DMS153 (cell line): ENCODE measurements around the gene TNFSF9.
"Not testable (repeated sequence)": the region's sequence is repeated elsewhere in the genome, so short reads cannot be mapped to it uniquely, and the experiment has no call there.

ENCODE experiments used
- DNase-seq: peaks from one replicate; lab custom pipeline; 2025; lab: John Stamatoyannopoulos, UW

TNFSF9 gene

GRCh38 chr19:6508028-6508771 is 22.6 kb upstream of the TNFSF9 start:
- DNase-seq: not testable (repeated sequence)

DNA sequence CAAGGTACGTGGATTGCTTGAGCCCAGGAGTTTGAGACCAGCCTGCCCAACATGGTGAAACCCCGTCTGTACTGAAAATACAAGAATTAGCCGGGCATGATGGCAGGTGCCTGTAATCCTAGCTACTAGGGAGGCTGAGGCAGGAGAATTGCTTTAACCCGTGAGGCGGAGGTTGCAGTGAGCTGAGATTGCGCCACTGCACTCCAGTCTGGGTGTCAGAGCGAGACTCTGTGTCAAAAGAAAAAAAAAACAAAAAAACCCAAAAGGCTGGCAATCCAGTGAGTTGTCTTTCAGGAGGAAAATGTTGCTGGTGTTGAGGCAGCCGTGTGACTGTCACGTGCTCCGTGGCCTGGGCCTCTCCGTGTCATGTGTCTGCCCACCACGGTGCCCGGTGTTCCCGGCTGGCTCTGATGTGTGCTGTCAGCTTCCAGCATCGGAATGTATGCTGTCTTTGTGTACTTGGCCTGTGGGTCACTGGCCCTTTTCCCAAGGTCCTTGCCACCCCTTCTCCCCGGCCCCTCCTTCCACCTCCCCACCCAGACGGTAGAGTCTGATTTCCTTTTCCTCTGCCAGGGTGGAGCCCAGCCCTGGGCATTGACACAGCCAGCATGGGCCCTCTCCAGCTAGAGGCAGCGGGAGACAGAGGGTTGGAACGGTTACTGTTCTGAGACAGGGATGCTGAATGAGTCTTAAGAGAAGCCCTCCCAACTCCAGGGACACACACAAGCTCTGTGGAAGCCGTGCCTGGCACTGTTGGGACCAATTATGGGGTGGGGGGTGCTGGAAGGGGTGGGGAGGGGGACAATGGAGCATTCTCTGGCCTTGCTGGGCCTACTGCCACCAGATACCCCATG is 21.5 kb upstream of the TNFSF9 start:
- no peak for DNase-seq

DNA sequence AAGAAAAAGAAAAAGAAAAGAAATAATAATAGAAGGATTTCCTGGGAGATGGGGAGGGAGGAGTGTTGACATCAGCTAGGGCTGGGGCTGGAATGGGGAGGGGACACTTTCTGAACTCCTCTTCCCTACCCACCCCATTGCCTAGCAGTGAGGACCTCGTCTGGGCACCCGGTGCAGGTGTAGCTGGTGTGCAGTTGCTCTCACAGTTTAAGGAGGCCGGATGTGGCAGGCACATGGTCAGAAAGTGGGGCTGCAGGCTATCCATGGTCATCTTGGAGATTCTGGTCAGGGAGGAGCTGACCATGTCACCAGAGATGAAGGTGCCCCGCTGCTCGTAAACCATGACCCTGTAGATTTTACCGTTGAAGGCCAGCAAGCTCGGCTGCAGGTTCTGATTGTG is 20.2 kb upstream of the TNFSF9 start:
- no peak for DNase-seq

GRCh38 chr19:6514089-6514488 is 16.7 kb upstream of the TNFSF9 start:
- DNase-seq: no peak

DNA sequence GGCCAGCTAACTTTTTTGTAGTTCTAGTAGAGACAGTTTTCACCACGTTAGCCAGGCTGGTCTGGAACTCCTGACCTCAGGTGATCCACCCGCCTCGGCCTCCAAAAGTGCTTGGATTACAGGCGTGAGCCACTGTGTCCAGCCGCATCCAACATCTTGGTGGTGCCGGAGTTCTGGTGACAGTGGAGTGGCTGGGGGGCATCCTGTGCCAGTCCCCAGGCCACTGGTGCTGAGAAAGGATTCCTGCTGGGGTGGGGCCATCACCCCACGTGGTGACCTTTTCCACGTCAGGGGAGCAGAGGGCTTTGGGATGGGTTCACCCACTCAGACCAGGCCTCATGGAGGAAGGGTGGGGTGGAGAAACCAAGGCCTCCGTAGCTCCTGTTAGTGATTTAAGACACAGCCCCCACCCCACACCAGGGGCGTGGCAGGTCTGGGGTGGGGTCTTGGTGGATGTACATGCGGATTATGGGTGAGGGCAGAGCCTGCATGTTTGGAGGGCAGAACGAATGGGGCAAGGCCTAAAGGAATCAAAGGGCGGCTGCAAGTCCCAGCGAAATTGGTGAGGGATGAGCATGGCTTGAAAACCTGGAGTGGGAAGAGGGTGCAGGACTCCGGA is 15.8 kb upstream of the TNFSF9 start:
- DNase-seq: no peak

GRCh38 chr19:6516018-6516658 is 14.7 kb upstream of the TNFSF9 start:
- DNase-seq: peak; percentile 95

DNA sequence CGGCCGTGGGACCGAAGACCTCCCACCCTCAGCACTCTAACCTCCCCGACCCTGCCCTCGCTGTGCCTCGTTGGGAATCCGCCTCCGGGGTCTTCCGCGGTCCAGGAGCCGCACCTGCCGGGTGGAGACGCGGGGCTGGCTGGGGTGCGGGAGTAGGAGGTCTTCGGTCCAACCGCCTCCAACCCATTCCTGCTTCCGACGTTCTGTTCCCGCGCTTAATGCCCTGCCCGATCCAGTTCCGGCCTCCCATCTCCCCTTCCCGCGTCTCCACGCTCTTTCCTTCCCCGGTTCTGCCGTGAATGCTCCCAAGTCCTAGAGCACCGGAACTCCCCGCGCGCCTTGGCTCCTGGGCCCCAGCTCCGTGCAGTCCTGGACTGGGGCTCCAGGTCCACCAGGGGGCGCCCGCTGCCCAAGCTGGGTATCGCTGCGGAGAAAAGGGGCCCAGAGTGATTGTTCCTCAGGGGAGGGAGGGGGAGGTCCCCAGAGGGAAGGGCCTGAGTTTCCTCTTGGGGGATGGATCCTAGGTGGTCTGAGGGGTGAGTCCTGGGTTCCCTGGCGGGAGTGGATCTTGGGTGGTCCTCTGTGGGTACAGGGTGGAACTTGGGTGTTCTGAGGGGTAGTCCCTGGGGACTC is 14.1 kb upstream of the TNFSF9 start:
- DNase-seq: peak; percentile 74

DNA sequence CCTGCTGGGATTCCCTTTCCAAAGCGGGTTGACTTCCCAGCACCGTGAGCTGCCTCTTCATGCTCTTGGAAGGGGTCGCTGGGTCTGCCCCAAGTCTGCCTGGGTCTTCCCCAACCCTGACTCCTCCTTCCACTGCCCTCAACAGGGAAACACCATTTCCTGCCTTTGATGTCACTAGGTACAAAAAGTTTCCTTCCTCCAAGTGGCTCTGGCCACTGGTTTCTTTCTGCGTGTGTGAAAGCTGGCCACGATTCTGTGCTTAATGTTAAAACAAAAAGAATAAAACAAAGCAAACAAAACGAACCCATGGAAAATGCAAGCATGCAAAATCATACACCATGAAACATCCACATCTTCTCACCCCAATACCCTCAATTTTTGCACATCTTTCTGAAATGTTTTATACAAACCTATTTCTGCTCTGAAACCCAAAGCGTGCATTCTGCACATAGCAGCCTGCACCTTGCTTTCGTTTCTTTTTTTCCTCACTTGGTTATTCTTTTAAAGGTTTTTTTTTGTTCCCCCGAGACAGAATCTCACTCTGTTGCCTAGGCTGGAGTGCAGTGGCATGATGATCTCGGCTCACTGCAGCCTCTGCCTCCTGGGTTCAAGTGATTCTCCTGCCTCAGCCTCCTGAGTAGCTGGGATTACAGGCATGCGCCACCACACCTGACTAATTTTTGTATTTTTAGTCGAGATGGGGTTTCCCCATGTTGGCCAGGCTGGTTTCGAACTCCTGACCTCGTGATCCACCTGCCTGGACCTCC is 12.5 kb upstream of the TNFSF9 start:
- no peak for DNase-seq

- DNase-seq: no peak
Measured at GRCh38 chr19:6519289-6519688, 11.5 kb upstream of the TNFSF9 start.

- DNase-seq: no peak
Measured at GRCh38 chr19:6521718-6522646, 8.8 kb upstream of the TNFSF9 start.

DNA sequence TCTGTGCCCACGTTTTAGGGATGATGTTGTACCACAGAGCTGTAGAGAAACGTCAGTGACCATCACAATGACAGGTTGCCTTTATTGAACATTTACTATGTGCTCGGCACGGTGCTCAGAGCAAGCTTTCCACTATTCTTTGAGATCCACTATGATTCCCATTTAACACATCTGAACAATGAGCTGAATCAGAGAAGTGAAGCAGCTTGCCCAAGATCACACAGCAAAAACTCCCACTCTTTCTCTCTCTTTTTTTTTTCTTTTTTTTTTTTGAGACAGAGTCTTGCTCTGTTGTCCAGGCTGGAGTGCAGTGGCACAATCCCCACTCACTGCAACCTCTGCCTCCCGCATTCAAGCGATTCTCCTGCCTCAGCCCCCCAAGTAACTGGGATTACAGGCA is 8.1 kb upstream of the TNFSF9 start:
- DNase-seq: no peak

- DNase-seq: no peak
Measured at GRCh38 chr19:6524311-6524710, 6.5 kb upstream of the TNFSF9 start.

DNA sequence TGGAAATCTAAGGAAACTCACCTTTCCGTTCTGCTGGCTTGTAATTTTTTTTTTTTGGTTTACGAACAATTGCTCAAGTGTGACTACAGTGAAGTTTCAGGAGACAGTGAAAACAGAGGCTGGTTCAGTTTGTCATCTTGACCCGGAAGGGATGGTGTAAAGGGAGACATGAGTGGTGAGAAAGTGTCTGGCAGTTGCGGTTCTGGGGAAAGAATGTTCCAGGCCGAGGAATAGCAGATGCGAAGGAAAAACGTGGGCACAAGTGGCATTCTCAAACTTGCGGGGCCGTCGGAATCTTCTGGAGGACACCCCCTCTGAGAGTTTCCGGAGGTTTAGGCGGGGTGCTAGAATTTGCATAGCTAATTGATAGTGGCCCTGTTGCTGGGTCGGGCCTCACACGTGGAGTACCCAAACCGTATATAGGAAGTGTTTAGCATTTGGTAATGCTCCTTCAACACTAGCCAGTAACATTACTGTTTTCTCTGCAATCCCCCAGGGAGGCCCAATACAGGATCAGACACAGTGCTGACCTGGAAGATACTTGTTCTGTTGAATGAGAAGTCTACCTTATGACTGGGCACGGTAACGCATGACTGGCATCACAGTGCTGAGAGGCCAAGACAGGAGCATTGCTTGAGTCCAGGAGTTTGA is 2.8 kb upstream of the TNFSF9 start:
- DNase-seq: no peak

GRCh38 chr19:6528544-6529121 is 2.2 kb upstream of the TNFSF9 start:
- DNase-seq: peak; percentile 14

DNA sequence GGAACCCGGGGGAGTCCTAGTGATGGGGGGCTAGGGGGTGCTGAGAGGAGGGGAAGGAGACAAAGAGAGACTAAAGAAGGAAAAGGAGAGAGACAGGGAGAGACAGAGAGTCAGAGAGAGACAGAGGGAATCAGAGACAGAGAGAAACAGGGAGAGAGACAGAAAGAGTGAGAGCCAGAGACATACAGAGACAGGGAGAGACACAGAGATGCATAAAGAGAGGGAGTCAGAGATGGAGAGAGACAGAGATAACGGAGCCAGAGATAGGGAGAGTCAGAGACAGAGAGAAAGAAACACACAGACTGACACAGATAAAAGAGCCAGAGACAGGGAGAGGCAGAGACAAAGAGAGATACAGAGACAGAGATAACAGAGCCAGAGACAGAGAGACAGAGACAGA is 1.5 kb upstream of the TNFSF9 start:
- DNase-seq: no peak

DNA sequence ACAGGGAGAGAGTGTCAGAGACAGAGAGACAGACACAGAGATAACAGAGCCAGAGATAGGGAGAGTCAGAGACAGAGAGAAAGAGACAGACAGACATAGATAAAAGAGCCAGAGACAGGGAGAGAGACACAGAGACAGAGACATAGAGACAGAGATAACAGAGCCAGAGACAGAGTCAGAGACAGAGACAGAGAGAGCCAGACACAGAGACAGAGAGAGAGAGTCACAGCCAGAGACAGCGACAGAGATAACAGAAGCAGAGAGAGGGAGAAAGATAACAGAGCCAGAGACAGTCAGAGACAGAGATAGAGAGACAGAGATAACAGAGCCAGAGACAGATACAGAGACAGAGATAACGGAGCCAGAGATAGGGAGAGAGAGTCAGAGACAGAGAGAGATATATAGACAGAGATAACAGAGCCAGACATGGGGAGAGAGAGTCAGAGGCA is 865 bp upstream of the TNFSF9 start:
- no peak for DNase-seq

DNA sequence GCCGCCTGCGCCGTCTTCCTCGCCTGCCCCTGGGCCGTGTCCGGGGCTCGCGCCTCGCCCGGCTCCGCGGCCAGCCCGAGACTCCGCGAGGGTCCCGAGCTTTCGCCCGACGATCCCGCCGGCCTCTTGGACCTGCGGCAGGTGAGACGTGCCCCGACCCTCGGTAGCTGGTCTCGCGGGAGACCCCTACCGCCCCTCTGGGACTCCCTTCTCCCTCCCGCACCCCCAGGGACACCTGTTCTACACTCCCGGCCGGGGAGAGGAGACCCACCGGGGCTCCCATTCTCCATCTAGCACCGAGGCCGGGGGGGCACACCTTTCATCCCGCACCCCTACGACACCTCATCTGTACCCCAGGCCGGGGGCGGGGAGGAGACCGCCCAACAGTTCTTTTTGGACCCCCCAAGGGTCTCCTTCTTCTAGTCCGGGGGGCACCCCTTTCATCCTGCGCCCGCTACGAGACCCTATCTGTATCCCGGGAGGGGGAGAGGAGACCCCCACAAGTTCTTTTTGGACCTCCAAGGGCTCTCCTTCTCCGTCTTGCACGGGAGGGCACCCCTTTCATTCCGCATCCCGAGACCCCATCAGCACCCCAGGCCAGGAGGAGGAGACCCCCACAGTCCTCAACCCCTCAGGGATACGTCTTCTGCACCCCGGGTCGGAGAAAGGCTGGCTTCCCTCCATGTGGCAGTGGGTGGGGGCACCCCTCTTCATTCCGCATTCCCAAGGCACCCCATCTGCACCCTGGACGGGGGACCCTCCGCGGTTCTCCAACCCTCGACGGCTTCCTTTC is 533 bp downstream of the TNFSF9 start:
- DNase-seq: no peak

DNA sequence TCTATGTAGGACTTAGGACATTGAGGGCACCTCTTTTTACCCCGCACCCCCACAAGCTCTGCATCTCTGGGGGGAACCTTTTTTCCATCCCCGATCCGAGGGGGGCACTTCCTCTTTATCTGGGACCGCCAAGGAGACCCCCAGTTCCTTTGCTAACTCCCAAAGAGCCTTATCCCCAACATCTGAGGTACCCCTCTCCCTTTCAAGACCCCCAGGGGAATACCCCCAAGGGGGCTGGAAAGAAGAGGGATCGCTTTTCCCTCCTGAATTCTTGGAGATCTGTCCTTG is 1.1 kb downstream of the TNFSF9 start:
- no peak for DNase-seq
